ENCODE data around the gene RABGAP1L. TPM values are rescaled to one million over a fixed set of nuclear protein-coding genes. Genes with fewer than 3 reads are reported as not detected.
A peak's percentile ranks its signal among the peaks of the same experiment; 100 is the strongest.
"Not testable (repeated sequence)": the region's sequence is repeated elsewhere in the genome, so short reads cannot be mapped to it uniquely, and the experiment has no call there.

The RABGAP1L gene
- total and polyA plus RNA-seq, 5 experiments from 2014 or later, result 36.8 to 93.6 (median 59.8) TPM

DNA sequence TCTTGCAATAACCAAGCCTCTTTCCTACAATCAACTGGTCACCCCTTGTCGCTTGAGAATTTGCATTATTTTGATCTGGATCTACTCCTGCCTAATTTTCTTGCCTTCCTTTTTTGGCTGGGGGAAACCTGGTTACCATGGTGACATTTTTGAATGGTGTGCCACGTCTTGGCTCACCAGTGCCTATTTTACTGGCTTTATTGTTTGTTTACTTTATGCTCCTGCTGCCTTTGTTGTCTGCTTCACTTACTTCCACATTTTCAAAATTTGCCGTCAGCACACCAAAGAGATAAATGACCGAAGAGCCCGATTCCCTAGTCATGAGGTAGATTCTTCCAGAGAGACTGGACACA lies 289.2 kb downstream of the RABGAP1L start:
- H3K9me3 Mint-ChIP-seq, result peaks cover 0 to 5% (median 0%) of the 10 kb centered on the region in 9 donors
- POLR2A ChIA-PET, result no interaction called here
- ATAC-seq, result no peak
- no peaks in the 10 kb centered on the region for H3K27me3 Mint-ChIP-seq
- no peak for DNase-seq
- H3K36me3 Mint-ChIP-seq, result peaks cover 0 to 13% (median 8%) of the 10 kb centered on the region in 3 donors
- no peak overlapping the region for H3K4me3 Mint-ChIP-seq
- peak overlapping the region in 2 of 10 donors; percentile 11 to 52 for H3K27ac Mint-ChIP-seq
- H3K4me1 Mint-ChIP-seq, result peaks cover 3 to 6% (median 4%) of the 10 kb centered on the region in 4 donors

DNA sequence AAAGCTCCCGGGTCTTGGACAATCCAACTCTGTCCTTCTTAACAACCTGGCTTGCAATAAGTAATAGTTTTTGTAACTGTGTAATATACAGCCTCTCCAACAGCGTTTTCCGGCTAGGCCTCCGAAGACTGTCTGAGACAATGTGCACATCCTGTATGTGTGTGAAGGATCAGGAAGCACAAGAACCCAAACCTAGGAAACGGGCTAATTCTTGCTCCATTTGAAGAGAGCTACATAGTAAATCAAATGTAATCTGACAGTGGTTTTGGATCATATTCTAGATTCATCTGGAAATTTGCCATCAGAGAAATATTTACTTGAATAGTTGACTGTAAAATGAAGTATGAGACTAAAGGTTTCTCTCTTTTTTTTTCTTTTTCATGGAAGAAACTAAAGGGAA lies 289.7 kb downstream of the RABGAP1L start:
- H3K4me3 Mint-ChIP-seq, result no peak overlapping the region
- H3K27ac Mint-ChIP-seq, result no peak overlapping the region
- DNase-seq (no peak), ATAC-seq (no peak)
- POLR2A ChIA-PET, result no interaction called here
- peaks cover 0 to under 1% (median 0%) of the 10 kb centered on the region in 9 donors for H3K9me3 Mint-ChIP-seq
- H3K36me3 Mint-ChIP-seq, result peaks cover 0 to 10% (median 5%) of the 10 kb centered on the region in 3 donors
- no peaks in the 10 kb centered on the region for H3K27me3 Mint-ChIP-seq
- peaks cover 3 to 6% (median 3%) of the 10 kb centered on the region in 4 donors for H3K4me1 Mint-ChIP-seq

DNA sequence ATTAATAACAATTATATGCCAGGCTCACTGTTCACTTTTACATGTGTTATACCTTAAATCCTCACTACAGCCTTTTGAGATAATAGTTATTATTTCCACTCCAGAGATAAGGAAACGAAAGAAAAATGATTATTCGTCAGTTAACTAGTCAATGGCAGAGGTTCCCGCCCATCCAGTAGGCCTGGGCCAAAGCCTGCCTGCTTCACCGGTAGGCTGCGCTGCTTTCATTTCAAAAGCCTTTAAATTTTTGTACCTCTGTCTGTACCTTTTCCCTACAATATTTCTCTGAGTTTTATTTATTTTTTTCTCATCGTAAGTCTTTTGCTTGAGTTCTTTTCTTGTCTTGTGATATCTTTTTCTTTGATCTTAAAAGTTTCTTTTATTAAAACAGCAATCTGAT lies 292.1 kb downstream of the RABGAP1L start:
- peaks cover 0 to 2% (median 0%) of the 10 kb centered on the region in 4 donors for H3K4me1 Mint-ChIP-seq
- no peak overlapping the region for H3K4me3 Mint-ChIP-seq
- POLR2A ChIA-PET, result no interaction called here
- no peaks in the 10 kb centered on the region for H3K27me3 Mint-ChIP-seq
- H3K36me3 Mint-ChIP-seq, result peaks cover 0 to 10% (median 7%) of the 10 kb centered on the region in 3 donors
- no peak for DNase-seq
- H3K9me3 Mint-ChIP-seq, result no peaks in the 10 kb centered on the region
- ATAC-seq, result no peak
- no peak overlapping the region for H3K27ac Mint-ChIP-seq

DNA sequence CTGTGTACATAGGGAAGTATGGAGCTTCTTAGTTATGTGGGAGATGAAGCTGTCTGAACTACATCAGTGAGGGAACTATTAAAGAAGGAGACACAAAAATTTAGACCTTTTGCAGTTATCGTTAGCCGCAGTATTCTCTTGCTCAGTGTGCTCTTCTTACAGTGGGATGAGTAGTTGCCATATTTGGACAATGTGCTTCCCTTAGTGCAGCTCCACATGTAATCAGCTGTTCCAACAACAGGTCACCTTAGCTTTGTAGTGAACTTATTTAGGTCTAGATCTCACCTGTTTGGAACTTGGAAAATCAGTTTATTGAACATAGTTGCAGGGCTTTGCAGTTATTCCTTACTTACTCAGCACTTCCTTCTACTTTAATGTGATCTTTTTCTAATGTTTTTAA lies 306.5 kb downstream of the RABGAP1L start:
- ATAC-seq (no peak), DNase-seq (no peak)
- Mint-ChIP-seq H3K27me3 (no peaks in the 10 kb centered on the region), H3K4me3 (no peak overlapping the region), H3K9me3 (peaks cover 0 to 3% (median 0%) of the 10 kb centered on the region in 9 donors), H3K27ac (no peak overlapping the region), H3K4me1 (no peaks in the 10 kb centered on the region), H3K36me3 (peaks cover 10 to 14% (median 13%) of the 10 kb centered on the region in 3 donors)
- POLR2A ChIA-PET, result no interaction called here

DNA sequence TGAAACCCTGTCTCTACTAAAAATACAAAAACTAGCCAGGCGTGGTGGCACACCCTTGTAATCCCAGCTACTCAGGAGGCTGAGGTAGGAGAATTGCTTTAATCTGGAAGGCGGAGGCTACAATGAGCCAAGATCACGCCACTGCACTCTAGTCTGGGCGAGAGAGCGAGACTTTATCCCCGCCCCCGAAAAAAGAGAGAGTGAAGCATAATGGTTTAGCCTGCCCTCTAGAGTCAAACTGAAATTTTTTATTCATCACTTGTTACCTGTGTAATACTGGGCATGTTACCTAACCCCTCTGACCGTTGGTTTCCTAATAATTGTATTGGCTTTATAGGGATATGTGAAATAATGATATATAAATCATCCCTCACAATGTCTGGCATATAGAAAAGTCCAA lies 307.3 kb downstream of the RABGAP1L start:
- H3K36me3 Mint-ChIP-seq, result peaks cover 8 to 12% (median 11%) of the 10 kb centered on the region in 3 donors
- H3K4me3 Mint-ChIP-seq, result no peak overlapping the region
- ATAC-seq, result no peak
- POLR2A ChIA-PET, result no interaction called here
- no peak for DNase-seq
- H3K27ac Mint-ChIP-seq, result no peak overlapping the region
- no peaks in the 10 kb centered on the region for H3K27me3 Mint-ChIP-seq
- peaks cover 0 to 3% (median 0%) of the 10 kb centered on the region in 9 donors for H3K9me3 Mint-ChIP-seq
- no peaks in the 10 kb centered on the region for H3K4me1 Mint-ChIP-seq

DNA sequence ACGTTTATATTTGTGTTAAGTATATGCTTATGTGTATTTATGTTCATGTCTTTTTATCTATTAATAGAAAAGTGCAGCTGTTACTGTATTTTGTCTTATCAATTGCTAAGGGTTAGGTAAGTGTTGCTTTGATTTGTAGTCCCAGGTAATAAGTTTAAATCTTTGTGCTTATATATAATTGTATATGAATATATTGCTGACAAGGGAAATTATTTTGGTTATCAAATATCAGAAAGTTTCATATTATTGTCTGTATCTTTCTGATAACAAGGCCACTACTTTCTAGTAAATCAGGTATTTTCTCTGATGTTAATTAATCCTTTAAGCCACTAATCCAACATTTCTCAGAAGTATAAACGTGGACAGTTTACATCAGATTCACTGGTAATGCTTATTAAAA lies 309.7 kb downstream of the RABGAP1L start:
- Mint-ChIP-seq H3K4me1 (peaks cover 0 to 2% (median 0%) of the 10 kb centered on the region in 4 donors), H3K27ac (no peak overlapping the region), H3K9me3 (no peaks in the 10 kb centered on the region), H3K27me3 (no peaks in the 10 kb centered on the region), H3K36me3 (peaks cover 0 to 6% (median 2%) of the 10 kb centered on the region in 3 donors), H3K4me3 (no peak overlapping the region)
- POLR2A ChIA-PET, result no interaction called here
- DNase-seq (no peak), ATAC-seq (no peak)

DNA sequence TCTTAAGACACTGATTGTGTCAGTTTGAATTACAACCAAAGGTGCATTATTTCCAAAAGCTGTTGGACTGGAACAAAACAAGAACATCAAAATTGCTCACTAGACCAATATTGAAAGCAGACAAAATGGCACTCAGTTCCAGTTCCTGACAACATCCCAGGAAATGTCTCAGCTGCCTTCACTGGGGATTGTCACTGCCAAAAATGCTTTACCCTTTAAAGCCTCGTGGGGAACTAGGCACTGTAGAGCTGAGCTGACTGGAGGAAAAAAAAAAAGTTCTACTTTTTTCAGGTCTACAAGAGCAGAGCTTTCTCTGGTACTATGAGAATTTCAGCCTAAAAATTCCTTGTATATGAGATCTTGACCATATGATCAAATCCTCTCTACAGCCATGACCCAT lies 310.4 kb downstream of the RABGAP1L start:
- Mint-ChIP-seq H3K36me3 (peaks cover 0 to 4% (median 3%) of the 10 kb centered on the region in 3 donors), H3K4me1 (peaks cover 0 to 2% (median 0%) of the 10 kb centered on the region in 4 donors), H3K27ac (no peak overlapping the region), H3K27me3 (no peaks in the 10 kb centered on the region), H3K4me3 (no peak overlapping the region), H3K9me3 (no peaks in the 10 kb centered on the region)
- no peak for DNase-seq
- ATAC-seq, result no peak
- POLR2A ChIA-PET, result no interaction called here

DNA sequence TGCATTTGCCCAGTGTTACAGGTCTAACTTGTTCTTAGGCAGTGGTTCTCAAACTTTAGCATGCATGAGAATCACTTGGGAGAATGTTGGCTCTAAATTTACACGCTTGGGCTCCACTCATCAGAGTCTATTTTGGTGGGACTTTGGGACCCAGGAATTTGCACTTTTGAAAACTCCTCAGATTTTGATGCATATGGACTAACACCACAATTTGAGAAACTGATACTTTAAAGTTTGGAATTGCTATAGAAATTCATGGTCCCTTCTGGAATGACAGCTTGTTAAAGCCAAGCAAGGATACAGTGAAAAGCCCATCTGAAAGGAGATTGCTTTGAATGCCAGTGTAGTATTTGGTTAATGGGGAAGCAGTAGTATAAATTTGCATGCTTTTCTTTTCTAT lies 320.0 kb downstream of the RABGAP1L start:
- H3K4me3 Mint-ChIP-seq, result no peak overlapping the region
- POLR2A ChIA-PET, result no interaction called here
- no peak overlapping the region for H3K27ac Mint-ChIP-seq
- DNase-seq (no peak), ATAC-seq (no peak)
- H3K36me3 Mint-ChIP-seq, result peaks cover 3 to 9% (median 4%) of the 10 kb centered on the region in 3 donors
- peaks cover 0 to 7% (median 0%) of the 10 kb centered on the region in 4 donors for H3K4me1 Mint-ChIP-seq
- H3K9me3 Mint-ChIP-seq, result peaks cover 0 to 5% (median 0%) of the 10 kb centered on the region in 9 donors
- no peaks in the 10 kb centered on the region for H3K27me3 Mint-ChIP-seq

DNA sequence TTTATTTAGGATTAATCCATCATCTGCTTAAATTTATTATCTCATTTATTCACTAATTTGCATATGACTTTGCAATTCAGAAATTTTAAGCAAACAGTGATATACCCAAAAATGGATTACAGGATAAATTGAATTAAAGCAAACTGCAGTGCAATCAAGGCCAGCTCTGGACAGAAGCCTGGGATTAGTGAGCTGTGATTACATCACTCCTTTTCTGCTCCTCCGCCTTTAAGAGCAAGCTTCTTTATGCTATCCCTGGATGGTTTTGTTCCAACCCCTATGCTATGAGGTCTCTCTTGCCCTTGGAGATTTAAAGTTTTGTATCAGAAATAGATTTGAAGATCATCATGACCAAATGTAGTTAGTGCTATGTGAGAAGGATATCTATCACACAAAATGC lies 321.0 kb downstream of the RABGAP1L start:
- no peaks in the 10 kb centered on the region for H3K27me3 Mint-ChIP-seq
- no peak for DNase-seq
- POLR2A ChIA-PET, result no interaction called here
- ATAC-seq, result no peak
- peaks cover 3 to 9% (median 4%) of the 10 kb centered on the region in 3 donors for H3K36me3 Mint-ChIP-seq
- no peak overlapping the region for H3K4me3 Mint-ChIP-seq
- H3K27ac Mint-ChIP-seq, result no peak overlapping the region
- peaks cover 0 to 12% (median 2%) of the 10 kb centered on the region in 9 donors for H3K9me3 Mint-ChIP-seq
- H3K4me1 Mint-ChIP-seq, result peaks cover 0 to 7% (median 2%) of the 10 kb centered on the region in 4 donors

DNA sequence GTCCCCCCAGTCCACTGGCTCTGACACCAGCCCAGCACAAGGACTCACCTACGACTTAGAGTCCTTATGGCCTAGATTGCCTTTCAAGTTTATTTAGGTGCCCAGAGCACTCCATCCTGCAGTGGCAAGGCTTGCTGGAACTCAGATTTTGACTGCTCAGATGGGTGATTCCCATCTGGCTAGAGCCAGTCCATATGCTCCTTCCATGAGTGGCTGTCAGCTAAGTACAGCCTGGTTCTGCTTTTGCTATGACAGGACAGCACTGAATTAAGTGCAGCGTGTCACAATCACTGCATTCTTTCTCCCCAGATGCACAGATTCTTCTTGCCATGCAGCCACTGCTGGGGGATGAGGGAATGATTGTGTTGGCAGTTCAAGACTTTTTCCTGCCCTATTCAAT lies 332.3 kb downstream of the RABGAP1L start:
- Mint-ChIP-seq H3K27me3 (no peaks in the 10 kb centered on the region), H3K27ac (no peak overlapping the region), H3K9me3 (peaks cover 4 to 14% (median 8%) of the 10 kb centered on the region in 9 donors), H3K36me3 (peaks cover 9 to 23% (median 12%) of the 10 kb centered on the region in 3 donors), H3K4me1 (peaks cover 0 to 6% (median 4%) of the 10 kb centered on the region in 4 donors), H3K4me3 (no peak overlapping the region)
- POLR2A ChIA-PET, result no interaction called here
- no peak for DNase-seq
- no peak for ATAC-seq

DNA sequence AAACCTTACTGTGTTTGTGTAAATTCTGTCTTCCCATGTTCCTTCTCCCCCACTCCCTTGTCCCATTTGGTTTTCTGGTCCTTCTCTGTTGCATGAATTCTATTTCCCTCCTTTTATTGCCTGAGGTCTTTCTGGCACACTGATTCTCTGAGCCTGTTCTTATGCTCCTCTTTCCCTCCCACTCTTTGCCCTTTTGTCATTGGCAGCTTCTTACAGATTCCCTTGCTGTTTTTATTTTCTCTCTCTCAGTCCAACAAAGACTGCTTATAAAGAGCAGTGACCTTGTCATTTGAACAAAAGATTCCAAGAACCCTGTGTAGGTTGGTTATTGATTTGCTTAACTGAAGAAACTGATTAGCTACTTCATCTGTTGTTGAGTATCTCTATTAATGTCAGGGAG lies 338.2 kb downstream of the RABGAP1L start:
- POLR2A ChIA-PET, result no interaction called here
- Mint-ChIP-seq H3K27me3 (no peaks in the 10 kb centered on the region), H3K4me1 (peaks cover 0 to 3% (median 2%) of the 10 kb centered on the region in 4 donors), H3K36me3 (peaks cover 0 to 3% (median 0%) of the 10 kb centered on the region in 3 donors), H3K27ac (peak overlapping the region in 1 of 10 donors; percentile 2), H3K4me3 (no peak overlapping the region), H3K9me3 (peaks cover 0 to 3% (median 0%) of the 10 kb centered on the region in 9 donors)
- ATAC-seq (no peak), DNase-seq (no peak)

DNA sequence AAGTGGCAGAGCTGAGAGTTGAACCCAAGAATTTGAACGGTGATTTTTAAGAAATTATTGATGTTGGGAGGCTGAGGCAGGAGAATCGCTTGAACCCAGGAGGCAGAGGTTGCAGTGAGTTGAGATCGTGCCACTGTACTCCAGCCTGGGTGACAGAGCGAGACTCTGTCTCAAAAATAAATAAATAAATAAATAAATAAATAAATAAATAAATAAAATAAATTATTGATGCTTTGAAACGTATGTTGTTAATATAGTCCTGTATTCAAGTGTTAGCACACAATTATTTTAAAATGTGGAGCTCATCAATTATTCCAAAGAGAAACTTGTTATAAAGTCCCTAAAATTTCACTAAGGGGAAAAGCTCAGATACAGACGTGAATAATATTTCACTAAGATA lies 357.4 kb downstream of the RABGAP1L start:
- DNase-seq, H3K27me3 Mint-ChIP-seq, POLR2A ChIA-PET, H3K4me1 Mint-ChIP-seq, H3K9me3 Mint-ChIP-seq, H3K27ac Mint-ChIP-seq, ATAC-seq, H3K4me3 Mint-ChIP-seq: not testable (repeated sequence)
- peaks cover 5 to 34% (median 5%) of the 10 kb centered on the region in 3 donors for H3K36me3 Mint-ChIP-seq

DNA sequence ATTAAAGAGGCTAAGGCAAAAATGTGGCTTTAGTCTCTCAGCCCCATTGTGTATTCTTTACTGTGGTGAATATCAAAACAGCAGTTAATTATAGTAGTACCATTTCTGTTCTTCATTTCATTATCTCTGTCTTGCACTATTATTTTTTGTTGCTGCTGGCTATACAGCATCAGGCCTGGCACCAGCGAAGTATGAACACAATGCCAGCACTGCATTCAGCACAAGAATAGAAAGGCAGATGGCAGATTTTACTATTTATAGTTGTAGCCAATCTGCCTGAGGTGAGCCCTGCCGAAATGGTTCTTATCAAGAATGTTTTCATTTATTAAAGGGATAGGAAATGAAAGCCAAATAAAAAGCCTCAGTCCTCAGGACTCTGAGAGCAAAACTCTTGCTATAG lies 360.5 kb downstream of the RABGAP1L start:
- POLR2A ChIA-PET, result no interaction called here
- H3K9me3 Mint-ChIP-seq, result peaks cover 0 to 35% (median 17%) of the 10 kb centered on the region in 9 donors
- DNase-seq (no peak), ATAC-seq (no peak)
- H3K27ac Mint-ChIP-seq, result no peak overlapping the region
- H3K27me3 Mint-ChIP-seq, result no peaks in the 10 kb centered on the region
- peaks cover 0 to 6% (median 3%) of the 10 kb centered on the region in 4 donors for H3K4me1 Mint-ChIP-seq
- H3K36me3 Mint-ChIP-seq, result peaks cover 5 to 52% (median 25%) of the 10 kb centered on the region in 3 donors
- H3K4me3 Mint-ChIP-seq, result no peak overlapping the region

DNA sequence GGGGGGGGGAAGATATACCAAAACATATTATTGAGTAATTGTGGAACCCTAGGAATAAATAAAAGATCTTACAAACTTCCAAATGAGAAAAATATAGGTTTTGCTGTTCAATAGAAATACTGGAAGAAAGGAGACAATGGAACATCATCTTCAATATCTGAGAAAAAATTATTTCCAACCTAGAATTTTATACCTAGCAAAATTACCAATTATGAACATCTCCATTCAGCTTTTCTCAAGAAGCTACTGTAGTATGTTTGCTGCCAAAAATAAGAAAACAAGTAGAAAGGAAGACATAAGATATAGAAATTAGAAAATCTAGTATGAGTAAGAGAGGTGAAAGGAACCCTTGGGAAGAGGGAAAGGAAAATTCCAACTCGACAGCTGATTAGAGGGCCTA lies 372.4 kb downstream of the RABGAP1L start:
- Mint-ChIP-seq H3K27ac (no peak overlapping the region), H3K4me3 (no peak overlapping the region), H3K9me3 (peaks cover 12 to 55% (median 42%) of the 10 kb centered on the region in 9 donors), H3K27me3 (no peaks in the 10 kb centered on the region), H3K4me1 (peaks cover 0 to 2% (median under 1%) of the 10 kb centered on the region in 4 donors), H3K36me3 (peaks cover 28 to 46% (median 46%) of the 10 kb centered on the region in 3 donors)
- ATAC-seq (no peak), DNase-seq (no peak)
- POLR2A ChIA-PET, result no interaction called here

Measured in naive thymus-derived CD8-positive, alpha-beta T cell (primary cell).